Measurements from ENCODE around the gene ZIC1.

- no peak for TF ChIP-seq CTCF (optimal IDR thresholded peaks at IDR 0.05 in 1 of 3, IDR thresholded peaks at IDR 0.05 in 1 of 3, conservative IDR thresholded peaks at IDR 0.05 in 1 of 3; ENCODE audit: extremely low read depth in 1 of 3, insufficient read depth in 2 of 3, low read length in 3 of 3)
- TF ChIP-seq EZH2 (IDR thresholded peaks at IDR 0.05; ENCODE audit: low read length): no peak
These were observed 12.2 kb downstream of the ZIC1 start for GRCh38 chr3:147421184-147421912.

Measured in keratinocyte (primary cell).